Subcutaneous abdominal adipose tissue (tissue), 5 donors: ENCODE results near the gene CEND1.

Experiments used
- H3K27ac ChIP-seq: one replicate; pipeline ENCODE4 v1.7.0; 2013; ENCODE audit warnings: low read depth, mild to moderate bottlenecking, inconsistent platforms, low read length, moderate library complexity
- H3K27me3 ChIP-seq, 5 donors: one replicate each; pipeline ENCODE4 v1.7.0; 2013; ENCODE audit warnings: low read length in 5 of 5, inconsistent platforms in 1 of 5; ENCODE audit not compliant: control insufficient read depth in 5 of 5, insufficient read depth in 4 of 5
- H3K36me3 ChIP-seq, 5 donors: one replicate each; pipeline ENCODE4 v1.7.0; 2013; ENCODE audit warnings: low read length in 5 of 5; ENCODE audit not compliant: control insufficient read depth in 5 of 5, insufficient read depth in 5 of 5
- H3K4me1 ChIP-seq, 5 donors: one replicate each; pipeline ENCODE4 v1.7.0; 2013; ENCODE audit warnings: low read length in 5 of 5, mild to moderate bottlenecking in 3 of 5, moderate library complexity in 1 of 5; ENCODE audit not compliant: control insufficient read depth in 5 of 5, insufficient read depth in 5 of 5
- H3K4me3 ChIP-seq, 5 donors: one replicate each; pipeline ENCODE4 v1.7.0; 2013; ENCODE audit warnings: low read length in 5 of 5, low read depth in 1 of 5
- H3K9ac ChIP-seq, 5 donors: one replicate each; pipeline ENCODE4 v1.7.0; 2013; ENCODE audit warnings: low read length in 5 of 5, mild to moderate bottlenecking in 4 of 5, moderate library complexity in 3 of 5
- H3K9me3 ChIP-seq, 5 donors: one replicate each; pipeline ENCODE4 v1.7.0; 2013; ENCODE audit warnings: low read length in 5 of 5; ENCODE audit not compliant: control insufficient read depth in 5 of 5
- donor health status: healthy.
- donor health status: healthy.
- donor health status: healthy.
- donor health status: healthy.
- donor health status: healthy.

Gene CEND1

DNA sequence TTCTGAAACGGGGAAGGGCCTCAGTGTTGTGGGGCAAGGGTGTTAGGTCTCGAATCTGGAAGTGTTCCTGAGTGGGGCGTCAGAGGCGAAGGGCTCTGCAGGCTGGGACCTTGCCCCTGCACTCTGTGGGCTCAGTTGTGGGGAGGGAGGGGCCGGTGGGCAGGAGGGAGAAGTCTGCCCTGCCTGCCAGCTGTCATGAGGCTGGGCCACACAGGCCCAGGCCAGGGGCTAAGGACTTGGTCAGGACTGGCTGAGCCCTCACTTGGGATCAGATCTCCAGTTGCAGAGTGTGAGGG, 38.0 kb upstream of the CEND1 start, which contains the start of gene CRACR2B:
Gene CRACR2B, plus strand, starts transcription at position 23 of the 296 bp plus-strand sequence. CDS start 689 bp downstream, outside the sequence.
- Histone ChIP-seq H3K9me3 (no peaks in the 10 kb centered on the region), H3K4me3 (peak within 1 kb of the TSS in 3 of 5 donors; percentile 62 to 75 (median 66)), H3K4me1 (peaks cover 3 to 94% (median 80%) of the 10 kb centered on the region in 5 donors), H3K27ac (peak within 1 kb of the TSS; percentile 67), H3K36me3 (peaks cover 0 to 27% (median 22%) of the 10 kb centered on the region in 5 donors), H3K9ac (peak within 1 kb of the TSS in 4 of 5 donors; percentile 7 to 74 (median 49)), H3K27me3 (no peaks in the 10 kb centered on the region)

DNA sequence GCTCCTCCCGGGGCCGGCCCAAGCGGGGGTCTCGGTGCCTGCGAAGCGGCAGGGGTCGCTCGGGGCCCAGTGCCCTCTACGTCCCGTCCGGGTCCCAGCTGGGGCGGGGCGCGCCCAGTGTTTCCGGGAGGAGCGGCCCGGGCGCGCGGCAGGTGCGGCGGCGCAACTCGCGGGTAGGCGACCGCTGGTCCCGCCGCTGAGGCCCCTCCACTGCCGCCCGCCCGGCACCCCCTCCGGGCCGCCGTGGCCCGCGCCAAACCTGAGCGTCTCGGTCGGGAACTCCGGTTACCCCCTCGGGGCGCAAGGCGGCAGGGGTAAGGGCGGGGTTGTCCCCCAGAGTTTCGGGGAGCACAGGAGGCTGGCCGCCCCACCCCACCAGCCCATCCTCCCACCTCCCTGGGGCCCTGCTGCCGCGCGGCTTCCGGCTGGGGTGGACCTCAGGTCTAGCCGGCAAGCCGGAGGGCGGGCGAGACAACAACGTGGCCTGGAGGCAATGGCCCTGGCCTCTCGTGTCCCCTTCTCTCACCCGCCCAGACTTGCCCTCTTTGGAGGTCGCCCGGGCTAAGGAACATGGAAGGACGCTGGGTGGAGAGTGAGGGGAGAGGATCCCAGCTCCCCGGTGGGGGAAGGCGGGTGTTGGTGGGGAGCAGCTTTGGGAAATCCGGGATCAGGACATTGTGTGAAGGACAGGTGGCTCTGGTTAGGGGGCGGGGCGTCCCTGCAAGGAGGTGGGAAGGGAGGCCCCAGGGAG, 37.4 kb upstream of the CEND1 start:
- Histone ChIP-seq H3K4me1 (peaks cover 3 to 96% (median 82%) of the 10 kb centered on the region in 5 donors), H3K9me3 (no peaks in the 10 kb centered on the region), H3K27ac (peak overlapping the region; percentile 67), H3K4me3 (peak overlapping the region in 3 of 5 donors; percentile 22 to 59 (median 55)), H3K27me3 (no peaks in the 10 kb centered on the region), H3K9ac (peak overlapping the region in 4 of 5 donors; percentile 7 to 45 (median 30)), H3K36me3 (peaks cover 0 to 32% (median 27%) of the 10 kb centered on the region in 5 donors)

DNA sequence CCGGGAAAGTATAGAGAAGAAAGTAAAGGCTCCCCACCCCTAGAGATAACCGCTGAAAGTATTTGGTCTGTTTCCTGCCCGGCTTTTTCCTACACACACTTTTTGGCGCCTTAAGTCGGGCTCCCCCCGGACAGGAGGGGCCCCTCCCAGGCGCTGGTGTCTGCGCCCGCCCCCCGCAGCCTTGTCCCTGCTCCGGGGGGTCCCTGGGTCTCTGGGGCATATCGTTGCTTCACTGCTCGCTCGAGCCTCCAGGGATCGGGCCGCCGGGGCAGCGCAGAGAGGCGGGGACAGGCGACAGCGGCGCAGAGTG, 36.9 kb upstream of the CEND1 start:
- H3K36me3 ChIP-seq = peaks cover 0 to 37% (median 29%) of the 10 kb centered on the region in 5 donors
- no peaks in the 10 kb centered on the region for H3K27me3 ChIP-seq
- H3K27ac ChIP-seq = peak overlapping the region; percentile 67
- peaks cover 4 to 96% (median 82%) of the 10 kb centered on the region in 5 donors for H3K4me1 ChIP-seq
- peak overlapping the region in 2 of 5 donors; percentile 55 to 59 for H3K4me3 ChIP-seq
- peak overlapping the region in 3 of 5 donors; percentile 7 to 45 (median 35) for H3K9ac ChIP-seq
- no peaks in the 10 kb centered on the region for H3K9me3 ChIP-seq

DNA sequence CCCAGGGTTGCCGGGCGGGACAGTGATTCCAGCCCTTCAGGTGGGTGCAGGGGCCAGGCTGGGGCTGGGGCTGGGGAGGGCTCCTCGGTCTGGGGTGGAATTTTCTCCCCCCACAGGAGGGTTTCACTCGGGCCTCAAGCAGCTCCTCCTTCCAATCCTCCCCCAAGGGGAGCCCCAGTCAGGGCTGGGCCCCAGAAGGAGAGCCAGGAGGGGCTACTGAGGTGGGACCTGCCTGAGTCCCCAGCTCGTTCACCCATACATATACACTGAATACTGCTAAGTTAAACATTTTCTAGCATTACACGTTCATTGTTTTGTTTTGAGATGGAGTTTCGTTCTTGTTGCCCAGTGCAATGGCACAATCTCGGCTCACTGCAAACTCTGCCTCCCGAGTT, 36.3 kb upstream of the CEND1 start:
- no peaks in the 10 kb centered on the region for H3K27me3 ChIP-seq
- H3K36me3 ChIP-seq = peaks cover 0 to 43% (median 33%) of the 10 kb centered on the region in 5 donors
- H3K9me3 ChIP-seq = no peaks in the 10 kb centered on the region
- H3K4me3 ChIP-seq = no peak overlapping the region
- H3K27ac ChIP-seq = peak overlapping the region; percentile 67
- H3K9ac ChIP-seq = no peak overlapping the region
- peaks cover 8 to 96% (median 82%) of the 10 kb centered on the region in 5 donors for H3K4me1 ChIP-seq

DNA sequence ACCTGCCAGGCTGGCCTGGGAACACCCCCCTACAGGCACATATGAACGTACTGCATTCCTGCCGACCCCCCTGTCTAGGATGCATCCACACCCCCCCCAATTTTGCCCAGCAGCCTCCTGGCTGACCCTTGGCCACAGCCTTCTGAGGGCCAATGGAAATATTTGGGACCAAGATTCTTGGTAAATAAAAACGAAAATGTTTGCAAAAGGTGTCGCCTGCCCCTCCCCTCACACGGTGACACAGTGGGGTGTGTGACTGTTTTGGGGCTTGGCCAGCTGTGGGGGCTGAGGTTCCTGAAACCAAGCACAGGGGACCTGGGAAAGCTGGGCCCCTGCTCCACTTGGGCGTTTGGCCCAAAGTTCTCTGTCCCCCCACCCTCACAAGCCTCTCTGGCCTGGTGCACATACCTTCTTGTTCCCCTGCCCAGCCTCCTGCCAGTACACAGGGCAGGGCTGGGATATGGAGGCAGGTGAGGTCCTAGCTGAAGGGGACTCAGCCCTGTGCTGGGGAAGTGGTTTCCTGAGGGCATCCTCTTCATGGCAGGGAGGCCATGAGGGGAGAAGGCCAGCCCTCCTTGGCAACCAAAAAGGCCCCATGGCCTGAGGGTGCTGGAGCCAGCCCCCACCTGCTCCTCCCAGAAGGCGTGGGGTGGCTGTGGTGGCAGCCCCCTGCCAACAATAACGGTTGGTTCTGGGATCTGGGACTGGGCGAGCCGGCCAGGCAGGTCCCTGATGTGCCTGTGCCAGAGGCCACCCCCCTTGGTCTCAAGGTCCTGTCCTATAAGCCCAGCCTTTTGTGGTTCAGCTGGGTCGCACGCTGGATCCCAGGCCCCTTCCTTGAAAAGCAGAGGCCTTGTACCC, 35.7 kb upstream of the CEND1 start:
- peaks cover 12 to 96% (median 82%) of the 10 kb centered on the region in 5 donors for H3K4me1 ChIP-seq
- H3K4me3 ChIP-seq = no peak overlapping the region
- no peaks in the 10 kb centered on the region for H3K27me3 ChIP-seq
- no peak overlapping the region for H3K9ac ChIP-seq
- peak overlapping the region; percentile 67 for H3K27ac ChIP-seq
- no peaks in the 10 kb centered on the region for H3K9me3 ChIP-seq
- peaks cover 0 to 49% (median 36%) of the 10 kb centered on the region in 5 donors for H3K36me3 ChIP-seq

DNA sequence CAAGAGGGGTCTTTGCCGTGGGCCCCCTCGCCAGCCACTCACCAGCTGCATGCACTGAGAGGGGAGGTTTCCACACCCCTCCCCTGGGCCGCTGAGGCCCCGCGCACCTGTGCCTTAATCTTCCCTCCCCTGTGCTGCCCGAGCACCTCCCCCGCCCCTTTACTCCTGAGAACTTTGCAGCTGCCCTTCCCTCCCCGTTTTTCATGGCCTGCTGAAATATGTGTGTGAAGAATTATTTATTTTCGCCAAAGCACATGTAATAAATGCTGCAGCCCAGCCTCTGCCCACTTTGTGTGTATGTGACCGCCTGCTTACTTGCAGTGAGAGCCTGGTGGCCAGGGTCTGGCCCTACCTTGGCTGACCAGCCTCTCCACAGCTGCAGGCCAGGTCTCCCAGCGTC, 35.1 kb upstream of the CEND1 start:
- Histone ChIP-seq H3K9ac (no peak overlapping the region), H3K9me3 (no peaks in the 10 kb centered on the region), H3K27ac (peak overlapping the region; percentile 67), H3K36me3 (peaks cover 0 to 49% (median 40%) of the 10 kb centered on the region in 5 donors), H3K27me3 (no peaks in the 10 kb centered on the region), H3K4me1 (peaks cover 12 to 94% (median 82%) of the 10 kb centered on the region in 5 donors), H3K4me3 (no peak overlapping the region)

DNA sequence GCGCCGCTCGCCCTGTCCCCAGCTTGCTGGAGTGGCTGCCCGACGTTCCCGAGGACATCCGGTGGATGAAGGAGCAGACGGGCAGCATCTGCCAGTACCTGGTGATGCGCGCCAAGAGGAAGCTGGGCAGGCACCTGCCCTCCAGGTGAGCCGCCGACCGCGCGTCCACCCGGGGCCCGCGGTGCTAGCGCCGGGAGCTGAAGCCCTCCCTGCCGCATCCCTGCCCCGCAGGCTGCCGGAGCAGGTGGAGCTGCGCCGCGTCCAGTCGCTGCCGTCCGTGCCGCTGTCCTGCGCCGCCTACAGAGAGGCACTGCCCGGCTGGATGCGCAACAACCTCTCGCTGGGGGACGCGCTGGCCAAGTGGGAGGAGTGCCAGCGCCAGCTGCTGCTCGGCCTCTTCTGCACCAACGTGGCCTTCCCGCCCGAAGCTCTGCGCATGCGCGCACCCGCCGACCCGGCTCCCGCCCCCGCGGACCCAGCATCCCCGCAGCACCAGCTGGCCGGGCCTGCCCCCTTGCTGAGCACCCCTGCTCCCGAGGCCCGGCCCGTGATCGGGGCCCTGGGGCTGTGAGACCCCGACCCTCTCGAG, 34.5 kb upstream of the CEND1 start:
- H3K4me3 ChIP-seq = no peak overlapping the region
- H3K4me1 ChIP-seq = peaks cover 12 to 89% (median 77%) of the 10 kb centered on the region in 5 donors
- peak overlapping the region; percentile 67 for H3K27ac ChIP-seq
- no peaks in the 10 kb centered on the region for H3K27me3 ChIP-seq
- H3K9ac ChIP-seq = no peak overlapping the region
- H3K9me3 ChIP-seq = no peaks in the 10 kb centered on the region
- peaks cover 0 to 49% (median 40%) of the 10 kb centered on the region in 5 donors for H3K36me3 ChIP-seq

DNA sequence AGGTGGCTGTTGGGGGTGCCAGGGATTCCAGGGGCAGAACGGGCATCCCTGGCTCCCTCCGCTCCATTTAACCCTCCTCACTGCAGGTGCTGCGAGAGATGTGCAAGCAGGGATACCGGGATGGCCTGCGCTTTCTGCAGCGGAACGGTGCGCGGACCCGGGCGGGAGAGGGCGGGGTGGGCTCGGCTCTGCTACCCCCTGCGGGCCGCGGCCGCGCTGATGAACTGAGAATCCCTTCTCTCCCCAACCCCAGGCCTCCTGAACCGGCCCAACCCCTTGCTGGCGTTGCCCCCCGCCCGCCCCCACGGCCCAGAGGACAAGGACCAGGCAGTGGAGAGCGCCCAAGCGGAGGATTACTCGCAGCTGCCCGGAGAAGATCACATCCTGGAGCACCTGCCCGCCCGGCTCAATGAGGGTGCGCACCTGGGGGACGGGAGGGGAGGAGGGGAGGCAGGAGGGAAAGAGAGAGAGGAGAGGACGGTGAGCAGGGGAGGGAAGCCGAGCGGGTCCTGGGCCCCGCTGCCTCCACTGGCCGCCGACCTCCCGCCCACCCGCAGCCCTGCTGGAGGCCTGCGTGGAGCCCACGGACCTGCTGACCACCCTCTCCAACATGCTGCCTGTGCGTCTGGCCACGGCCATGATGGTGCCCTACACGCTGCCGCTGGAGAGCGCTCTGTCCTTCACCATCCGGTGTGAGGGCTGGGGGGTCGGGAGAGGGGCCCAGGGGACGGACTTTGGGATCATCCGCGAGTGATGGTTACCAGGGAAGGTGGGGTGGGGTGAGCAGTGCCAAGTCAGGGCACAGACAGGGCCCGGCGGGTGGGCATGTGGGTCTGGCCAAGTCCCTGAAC, 33.8 kb upstream of the CEND1 start:
- Histone ChIP-seq H3K4me3 (peak overlapping the region in 1 of 5 donors; percentile 24), H3K27me3 (no peaks in the 10 kb centered on the region), H3K36me3 (peaks cover 0 to 49% (median 40%) of the 10 kb centered on the region in 5 donors), H3K4me1 (peaks cover 9 to 86% (median 75%) of the 10 kb centered on the region in 5 donors), H3K9ac (no peak overlapping the region), H3K27ac (no peak overlapping the region), H3K9me3 (no peaks in the 10 kb centered on the region)
